GM10266 (cell line): Measurements from ENCODE around the gene DEDD.
"Not testable (repeated sequence)": the region's sequence is repeated elsewhere in the genome, so short reads cannot be mapped to it uniquely, and the experiment has no call there.

ENCODE experiments used
- DNase-seq: peaks from one replicate; pipeline ENCODE4 v3.0.0; 2012; ENCODE audit errors: extremely low spot score
- CTCF ChIP-seq: IDR thresholded peaks from 2 replicates; pipeline ENCODE4 v1.5.1; 2012; ENCODE audit warnings: mild to moderate bottlenecking, low read depth; ENCODE audit not compliant: control insufficient read depth, insufficient read depth; ENCODE audit errors: missing control alignments

Gene DEDD

GRCh38 chr1:161122967-161123366 is 9.5 kb downstream of the DEDD start:
- no peak for TF ChIP-seq CTCF
- no peak for DNase-seq

GRCh38 chr1:161121834-161122233 is 10.6 kb downstream of the DEDD start:
- no peak for DNase-seq
- no peak for TF ChIP-seq CTCF

- no peak for DNase-seq
- no peak for TF ChIP-seq CTCF
These were observed 11.3 kb downstream of the DEDD start for GRCh38 chr1:161121042-161121650.

GRCh38 chr1:161119092-161119903 is 13.2 kb downstream of the DEDD start:
- TF ChIP-seq CTCF, result peak; percentile 43
- DNase-seq, result peak; percentile 80

GRCh38 chr1:161117759-161118581 is 14.5 kb downstream of the DEDD start, which contains the start of the genes NIT1 and PFDN2:
Gene NIT1, plus strand, starts transcription at chr1:161118105. Its CDS starts 72 bp downstream, at chr1:161118177.
Gene PFDN2, minus strand, starts transcription at chr1:161118037. Its CDS starts 11 bp downstream, at chr1:161118026.
- no peak for TF ChIP-seq CTCF
- DNase-seq, result peak; percentile 89

- DNase-seq, result not testable (repeated sequence)
These were observed 16.5 kb downstream of the DEDD start for GRCh38 chr1:161115961-161116360.

- DNase-seq, result no peak
- no peak for TF ChIP-seq CTCF
These were observed 17.2 kb downstream of the DEDD start for GRCh38 chr1:161115132-161115711.
